ENCODE data around the gene MINPP1. TPM values are rescaled to one million over a fixed set of nuclear protein-coding genes. Genes with fewer than 3 reads are reported as not detected.

MINPP1 gene
- total and polyA plus RNA-seq, 2 of the 4 experiments (the other 2 are of a cell fraction): 11.7 to 14.4 TPM

DNA sequence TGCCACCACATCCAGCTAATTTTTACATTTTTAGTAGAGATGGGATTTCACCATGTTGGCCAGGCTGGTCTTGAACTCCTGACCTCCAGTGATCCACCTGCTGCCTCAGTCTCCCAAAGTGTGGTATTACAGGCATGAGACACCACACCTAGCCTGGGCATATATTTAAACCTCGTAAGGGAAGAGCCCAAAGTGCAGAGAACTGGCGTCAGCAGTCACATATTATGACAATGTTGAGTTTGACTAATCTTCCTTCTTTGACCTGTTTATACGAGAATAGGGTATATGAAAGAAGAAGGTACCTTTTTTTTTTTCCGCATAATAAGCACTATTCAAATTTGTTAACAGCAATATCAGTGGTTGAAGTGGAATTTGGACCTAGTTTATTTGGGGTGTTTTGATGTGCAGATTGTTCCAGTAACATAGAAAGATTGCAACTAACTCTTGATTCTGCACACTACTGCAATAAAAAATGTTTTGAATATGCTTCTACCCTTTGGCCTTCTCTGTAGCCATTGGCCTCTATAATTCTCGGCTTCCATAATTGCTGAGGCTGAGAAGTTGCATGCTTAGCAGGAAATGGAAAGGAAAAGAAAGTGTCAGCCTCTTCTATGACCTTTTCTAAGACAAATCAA lies 55.9 kb downstream of the MINPP1 start:
- H2AK9ac ChIP-seq (replicated peaks; ENCODE audit: low read depth, low read length, poor library complexity): no peak overlapping the region
- DNase-seq (no peak), ATAC-seq (ENCODE audit: low read depth) (no peak)
- H3K9me3 ChIP-seq (ENCODE audit: control insufficient read depth, insufficient read depth, low read length): peaks cover 13% of the 10 kb centered on the region
- no peak overlapping the region for H3K14ac ChIP-seq (replicated peaks; ENCODE audit: low read depth, low read length)
- H3K18ac ChIP-seq (ENCODE audit: low read depth, low read length): no peak overlapping the region
- no peak overlapping the region for H2BK5ac ChIP-seq (ENCODE audit: low read depth, low read length, poor library complexity, severe bottlenecking)
- H2AFZ ChIP-seq (replicated peaks; ENCODE audit: low read length, poor library complexity): no peak overlapping the region
- no peak overlapping the region for H4K5ac ChIP-seq (ENCODE audit: low read depth, low read length)
- dilution Hi-C loops (cut with HindIII; ENCODE audit: low sequenced_read_pairs, unreplicated experiment) (no loop called here), intact Hi-C loops (cut with micrococcal nuclease) (no loop called here), in situ Hi-C loops (cut with MboI; ENCODE audit: low sequenced_read_pairs) (no loop called here)
- H2BK120ac ChIP-seq (ENCODE audit: low read depth, low read length): no peak overlapping the region
- no peaks in the 10 kb centered on the region for H3K79me1 ChIP-seq (ENCODE audit: low read depth in 1 of 2, low read length in 2 of 2)
- H3K23ac ChIP-seq (ENCODE audit: low read depth, low read length): no peak overlapping the region
- H3K36me3 ChIP-seq (ENCODE audit: control insufficient read depth, insufficient read depth, low read length): no peaks in the 10 kb centered on the region
- no TSS peak for BruUV-seq (replicated peaks)
- no peak overlapping the region for H2BK20ac ChIP-seq (ENCODE audit: low read depth, low read length)
- no peak overlapping the region for H2BK15ac ChIP-seq (ENCODE audit: low read depth, low read length)
- TF ChIP-seq CHD1 (IDR thresholded peaks at IDR 0.05; ENCODE audit: low read depth, low read length) (no peak), NFE2L2 (IDR thresholded peaks at IDR 0.05; ENCODE audit: low read depth, low read length) (no peak), BHLHE40 (IDR thresholded peaks at IDR 0.05; ENCODE audit: low read depth, low read length) (no peak), POLR2A (IDR thresholded peaks at IDR 0.05; ENCODE audit: low read depth, low read length) (no peak), RCOR1 (IDR thresholded peaks at IDR 0.05; ENCODE audit: insufficient replicate concordance, low read length) (no peak), FOS (IDR thresholded peaks at IDR 0.05; ENCODE audit: low read depth, low read length) (no peak), MAFK (IDR thresholded peaks at IDR 0.05; ENCODE audit: low read depth, low read length) (no peak), MAZ (IDR thresholded peaks at IDR 0.05; ENCODE audit: borderline replicate concordance, low read depth, low read length) (no peak), RAD21 (IDR thresholded peaks at IDR 0.05; ENCODE audit: low read length) (no peak), MXI1 (IDR thresholded peaks at IDR 0.05; ENCODE audit: borderline replicate concordance, low read depth, low read length) (no peak), CEBPB (IDR thresholded peaks at IDR 0.05; ENCODE audit: low read depth, low read length) (no peak), RFX5 (IDR thresholded peaks at IDR 0.05; ENCODE audit: low read depth, low read length) (no peak), SMC3 (IDR thresholded peaks at IDR 0.05; ENCODE audit: low read depth, low read length) (no peak)
- TF ChIP-seq, protein P1, sequence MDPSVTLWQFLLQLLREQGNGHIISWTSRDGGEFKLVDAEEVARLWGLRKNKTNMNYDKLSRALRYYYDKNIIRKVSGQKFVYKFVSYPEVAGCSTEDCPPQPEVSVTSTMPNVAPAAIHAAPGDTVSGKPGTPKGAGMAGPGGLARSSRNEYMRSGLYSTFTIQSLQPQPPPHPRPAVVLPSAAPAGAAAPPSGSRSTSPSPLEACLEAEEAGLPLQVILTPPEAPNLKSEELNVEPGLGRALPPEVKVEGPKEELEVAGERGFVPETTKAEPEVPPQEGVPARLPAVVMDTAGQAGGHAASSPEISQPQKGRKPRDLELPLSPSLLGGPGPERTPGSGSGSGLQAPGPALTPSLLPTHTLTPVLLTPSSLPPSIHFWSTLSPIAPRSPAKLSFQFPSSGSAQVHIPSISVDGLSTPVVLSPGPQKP (IDR thresholded peaks at IDR 0.05; ENCODE audit: borderline replicate concordance, low read depth, low read length): no peak
- TF ChIP-seq, protein P2, sequence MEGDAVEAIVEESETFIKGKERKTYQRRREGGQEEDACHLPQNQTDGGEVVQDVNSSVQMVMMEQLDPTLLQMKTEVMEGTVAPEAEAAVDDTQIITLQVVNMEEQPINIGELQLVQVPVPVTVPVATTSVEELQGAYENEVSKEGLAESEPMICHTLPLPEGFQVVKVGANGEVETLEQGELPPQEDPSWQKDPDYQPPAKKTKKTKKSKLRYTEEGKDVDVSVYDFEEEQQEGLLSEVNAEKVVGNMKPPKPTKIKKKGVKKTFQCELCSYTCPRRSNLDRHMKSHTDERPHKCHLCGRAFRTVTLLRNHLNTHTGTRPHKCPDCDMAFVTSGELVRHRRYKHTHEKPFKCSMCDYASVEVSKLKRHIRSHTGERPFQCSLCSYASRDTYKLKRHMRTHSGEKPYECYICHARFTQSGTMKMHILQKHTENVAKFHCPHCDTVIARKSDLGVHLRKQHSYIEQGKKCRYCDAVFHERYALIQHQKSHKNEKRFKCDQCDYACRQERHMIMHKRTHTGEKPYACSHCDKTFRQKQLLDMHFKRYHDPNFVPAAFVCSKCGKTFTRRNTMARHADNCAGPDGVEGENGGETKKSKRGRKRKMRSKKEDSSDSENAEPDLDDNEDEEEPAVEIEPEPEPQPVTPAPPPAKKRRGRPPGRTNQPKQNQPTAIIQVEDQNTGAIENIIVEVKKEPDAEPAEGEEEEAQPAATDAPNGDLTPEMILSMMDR (conservative IDR thresholded peaks at IDR 0.05; ENCODE audit: low read depth, low read length): no peak
- TF ChIP-seq, protein P3, sequence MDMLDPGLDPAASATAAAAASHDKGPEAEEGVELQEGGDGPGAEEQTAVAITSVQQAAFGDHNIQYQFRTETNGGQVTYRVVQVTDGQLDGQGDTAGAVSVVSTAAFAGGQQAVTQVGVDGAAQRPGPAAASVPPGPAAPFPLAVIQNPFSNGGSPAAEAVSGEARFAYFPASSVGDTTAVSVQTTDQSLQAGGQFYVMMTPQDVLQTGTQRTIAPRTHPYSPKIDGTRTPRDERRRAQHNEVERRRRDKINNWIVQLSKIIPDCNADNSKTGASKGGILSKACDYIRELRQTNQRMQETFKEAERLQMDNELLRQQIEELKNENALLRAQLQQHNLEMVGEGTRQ (IDR thresholded peaks at IDR 0.05; ENCODE audit: low read depth, low read length): no peak
- no peak overlapping the region for H3K4me3 ChIP-seq (ENCODE audit: insufficient read depth, low read depth, low read length)
- no peak overlapping the region for H4K8ac ChIP-seq (ENCODE audit: low read depth in 2 of 2, low read length in 2 of 2)
- ChIA-PET POLR2A (ENCODE audit: unreplicated experiment) (no interaction called here), CTCF (no interaction called here)
- no peak overlapping the region for H4K91ac ChIP-seq (ENCODE audit: insufficient read depth, low read depth, low read length)
- H4K20me1 ChIP-seq (ENCODE audit: insufficient read depth, low read length): no peaks in the 10 kb centered on the region
- no peak overlapping the region for H3K56ac ChIP-seq (ENCODE audit: extremely low read depth, insufficient read depth, low read length)
- H3K9ac ChIP-seq (ENCODE audit: low read depth, low read length): no peak overlapping the region
- no peak overlapping the region for H3K4ac ChIP-seq (ENCODE audit: low read depth, low read length)
- H3K27me3 ChIP-seq (ENCODE audit: control insufficient read depth, insufficient read depth, low read length): no peaks in the 10 kb centered on the region
- WGBS, 2 experiments (ENCODE audit: extremely low coverage in 2 of 2, insufficient read length in 1 of 2): 100% methylated on average over 1 of the region's 5 CpGs; no CpG with 5 or more reads in 1 of the 2 experiments
- H3K4me1 ChIP-seq (ENCODE audit: control insufficient read depth, insufficient read depth, low read length): no peaks in the 10 kb centered on the region
- H2AK5ac ChIP-seq (ENCODE audit: low read depth, low read length): no peak overlapping the region
- no peak overlapping the region for H3K4me2 ChIP-seq (ENCODE audit: low read depth, low read length)
- H3K9me1 ChIP-seq (ENCODE audit: insufficient read depth, low read length): no peaks in the 10 kb centered on the region
- H3K27ac ChIP-seq (ENCODE audit: insufficient read depth, low read length): no peak overlapping the region
